GM18907 (cell line): ENCODE results near the gene THAP12.

Experiments used
- ATAC-seq: cut with Tn5 transposase; IDR thresholded peaks from one replicate; pipeline ENCODE4 v1.9.1; 2021; ENCODE audit warnings: mild to moderate bottlenecking, moderate library complexity; ENCODE audit not compliant: unreplicated experiment

Gene THAP12

DNA sequence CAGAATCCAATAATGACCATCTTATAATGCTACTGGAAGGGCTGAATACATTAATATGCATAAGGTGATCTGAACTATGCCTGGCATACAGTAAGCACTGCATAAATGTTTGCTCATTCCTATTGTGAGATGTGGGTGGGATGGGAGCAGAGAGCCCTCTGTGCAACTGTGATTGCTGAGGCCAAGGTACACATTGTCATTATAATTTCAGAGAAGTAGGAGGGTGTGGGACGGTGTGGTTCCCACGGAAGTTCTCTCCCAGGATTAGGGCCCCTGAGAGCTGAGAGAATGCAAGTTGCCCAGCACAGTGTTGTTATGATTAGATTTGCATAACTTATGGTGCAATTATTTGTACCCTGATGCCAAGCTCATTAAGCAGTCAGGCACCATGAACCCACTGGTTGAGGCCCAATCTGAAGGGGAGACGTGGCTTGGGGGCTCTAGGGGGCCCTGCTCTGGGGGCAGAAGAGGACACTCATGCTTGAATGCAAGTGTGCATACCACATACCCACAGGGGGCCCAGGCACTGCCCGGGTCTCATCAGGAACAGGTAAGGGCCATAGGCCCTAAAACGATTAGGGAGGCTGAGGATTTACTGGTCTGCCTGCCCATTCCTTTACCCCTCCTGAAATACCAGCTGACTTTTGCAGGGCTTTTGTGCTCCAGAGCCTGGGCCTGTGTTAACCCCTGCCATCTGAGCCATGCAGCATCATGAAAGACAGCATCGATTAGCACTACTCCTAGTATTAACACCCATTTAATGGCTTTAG, 72.8 kb downstream of the THAP12 start:
- ATAC-seq = no peak

DNA sequence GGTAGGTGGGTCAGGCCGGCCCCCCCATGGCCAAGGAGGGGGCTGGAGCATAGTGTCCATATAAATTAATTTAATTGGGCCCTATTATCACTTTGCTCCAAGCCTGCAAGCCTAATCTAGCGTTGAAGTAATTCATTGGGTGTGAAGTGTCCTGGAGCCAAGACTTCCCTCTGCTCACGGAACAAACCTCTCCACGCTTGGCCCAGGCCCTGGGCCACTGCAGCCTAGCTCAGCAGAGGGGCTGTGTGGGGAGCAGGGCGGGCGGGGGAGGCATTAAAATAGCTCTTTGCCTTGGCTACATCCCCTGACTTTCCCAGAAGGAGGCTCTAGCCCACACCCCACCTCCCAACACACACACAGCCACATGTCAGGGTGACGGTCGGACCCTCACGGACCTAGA, 73.5 kb downstream of the THAP12 start:
- no peak for ATAC-seq

DNA sequence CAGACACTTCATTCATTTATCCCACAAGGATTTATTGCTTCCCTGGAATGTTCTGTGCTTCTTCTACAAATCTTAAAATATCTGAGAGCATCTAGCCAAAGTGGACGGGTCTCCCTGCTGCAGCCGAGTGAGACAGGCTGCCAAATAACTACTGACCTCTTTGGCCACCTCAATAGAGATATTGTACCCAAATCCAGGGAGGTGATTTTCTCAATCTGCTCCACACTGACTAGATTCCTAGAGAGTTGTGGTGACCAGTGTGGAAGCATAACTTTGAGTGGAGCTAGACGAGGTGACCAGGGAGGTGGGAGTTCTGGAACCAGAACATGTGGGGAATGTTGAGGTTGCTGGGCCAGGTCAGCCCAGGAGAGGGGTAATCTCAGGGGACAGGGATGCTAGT, 77.5 kb downstream of the THAP12 start:
- ATAC-seq = no peak

DNA sequence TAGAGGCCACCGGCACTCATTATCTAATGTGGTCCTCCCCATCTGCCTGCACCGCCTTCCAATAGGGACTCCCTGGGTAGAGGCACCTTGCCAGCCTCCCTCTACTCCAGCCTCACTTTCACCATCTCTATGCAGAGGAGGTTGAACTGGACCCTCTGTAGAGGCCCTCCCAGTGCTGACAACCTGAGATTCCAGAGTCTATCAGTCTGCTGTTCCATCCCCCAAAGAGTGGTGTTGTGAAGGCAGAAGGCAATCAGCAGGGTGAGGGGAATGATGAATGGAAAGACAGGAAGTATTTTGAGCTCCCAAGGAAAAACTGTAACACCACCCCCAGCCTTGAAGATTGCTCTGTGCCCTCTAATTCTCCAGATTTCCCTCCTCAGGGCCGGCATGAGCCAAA, 77.9 kb downstream of the THAP12 start:
- no peak for ATAC-seq
